Kidney (tissue), 14 donors: ENCODE results near the gene SLC23A3. TPM values are rescaled to one million over a fixed set of nuclear protein-coding genes. Genes with fewer than 3 reads are reported as not detected.

ENCODE experiments used
- DNase-seq, 5 donors: peaks; one replicate each; pipeline ENCODE4 v3.0.0-alpha.2; 2013 to 2020
- FAIRE-seq: peaks from 2 replicates; lab custom pipeline; 2012; peaks lifted over from hg19 to GRCh38; lab: Jason Lieb, UNC
- H3K27ac ChIP-seq, 2 donors: one replicate each; pipeline ENCODE4 v1.7.0; 2013; ENCODE audit warnings: low read depth in 2 of 2, low read length in 2 of 2, inconsistent platforms in 1 of 2
- H3K27me3 ChIP-seq: one replicate; pipeline ENCODE4 v1.7.1; 2013; ENCODE audit warnings: low read length, inconsistent platforms; ENCODE audit not compliant: control insufficient read depth, insufficient read depth
- H3K36me3 ChIP-seq, 3 donors: one replicate each; pipeline versions ENCODE4 v1.7.0 to v1.7.1; 2013; ENCODE audit warnings: low read length in 3 of 3, control low read depth in 1 of 3, inconsistent platforms in 1 of 3; ENCODE audit not compliant: insufficient read depth in 3 of 3, control insufficient read depth in 2 of 3
- H3K4me1 ChIP-seq, 3 donors: one replicate each; pipeline versions ENCODE4 v1.7.0 to v1.7.1; 2013; ENCODE audit warnings: low read length in 3 of 3, inconsistent platforms in 1 of 3, low read depth in 1 of 3; ENCODE audit not compliant: control insufficient read depth in 2 of 3, insufficient read depth in 2 of 3
- H3K4me3 ChIP-seq, 3 donors: one replicate each; pipeline versions ENCODE4 v1.7.0 to v1.8.1; 2013; ENCODE audit warnings: low read length in 3 of 3, control low read depth in 1 of 3, inconsistent platforms in 1 of 3
- H3K9ac ChIP-seq, 3 donors: one replicate each; pipeline versions ENCODE4 v1.7.0 to v1.7.1; 2013; ENCODE audit warnings: low read length in 3 of 3, control low read depth in 1 of 3, inconsistent platforms in 1 of 3
- H3K9me3 ChIP-seq, 3 donors: one replicate each; pipeline versions ENCODE4 v1.7.0 to v1.7.1; 2013; ENCODE audit warnings: low read length in 3 of 3, control low read depth in 1 of 3, inconsistent platforms in 1 of 3; ENCODE audit not compliant: control insufficient read depth in 2 of 3, insufficient read depth in 1 of 3
- intact Hi-C: fragments of 100-400 bp; cut with DNase I; formaldehyde crosslinking; loops from one replicate; pipeline ENCODE4 v1.11.1; 2022
- polyA plus RNA-seq: library from polyadenylated mRNA; stranded (reverse); fragments of 350-450 nt; fragmentation: Illumina TruSeq; extraction: RNeasy Lipid Tissue Mini Kit (QIAGEN cat#74804); gene quantifications from one replicate; pipeline ENCODE4 v1.2.3, GENCODE V29; 2014; ENCODE audit warnings: low read depth, low replicate concordance; ENCODE audit not compliant: insufficient read depth
- total RNA-seq: library from RNA; stranded (reverse); fragmentation: NEBNext Ultra II Directional; extraction: Animal tissue kit (Norgen Biotek cat#: 25700); gene quantifications from one replicate; pipeline ENCODE4 v1.2.1, GENCODE V29; 2021
- TF ChIP-seq, protein P1 (sequence below): IDR thresholded peaks from 3 replicates; pipeline ENCODE4 v1.5.1; 2012; ENCODE audit warnings: mild to moderate bottlenecking, moderate library complexity, borderline replicate concordance; ENCODE audit not compliant: insufficient read depth; ENCODE audit errors: extremely low read depth
- donor health status: control.
- donor health status: control.
- donor health status: control.
- donor health status: control.
- donor health status: control.
- donor health status: DM: yes; HTN: yes; CAD: no.
- donor health status: Normal renal cell carcinoma (clear cell type).

SLC23A3 gene
- total and polyA plus RNA-seq, 2 donors from 2014 or later = 2.8 to 10.9 TPM

DNA sequence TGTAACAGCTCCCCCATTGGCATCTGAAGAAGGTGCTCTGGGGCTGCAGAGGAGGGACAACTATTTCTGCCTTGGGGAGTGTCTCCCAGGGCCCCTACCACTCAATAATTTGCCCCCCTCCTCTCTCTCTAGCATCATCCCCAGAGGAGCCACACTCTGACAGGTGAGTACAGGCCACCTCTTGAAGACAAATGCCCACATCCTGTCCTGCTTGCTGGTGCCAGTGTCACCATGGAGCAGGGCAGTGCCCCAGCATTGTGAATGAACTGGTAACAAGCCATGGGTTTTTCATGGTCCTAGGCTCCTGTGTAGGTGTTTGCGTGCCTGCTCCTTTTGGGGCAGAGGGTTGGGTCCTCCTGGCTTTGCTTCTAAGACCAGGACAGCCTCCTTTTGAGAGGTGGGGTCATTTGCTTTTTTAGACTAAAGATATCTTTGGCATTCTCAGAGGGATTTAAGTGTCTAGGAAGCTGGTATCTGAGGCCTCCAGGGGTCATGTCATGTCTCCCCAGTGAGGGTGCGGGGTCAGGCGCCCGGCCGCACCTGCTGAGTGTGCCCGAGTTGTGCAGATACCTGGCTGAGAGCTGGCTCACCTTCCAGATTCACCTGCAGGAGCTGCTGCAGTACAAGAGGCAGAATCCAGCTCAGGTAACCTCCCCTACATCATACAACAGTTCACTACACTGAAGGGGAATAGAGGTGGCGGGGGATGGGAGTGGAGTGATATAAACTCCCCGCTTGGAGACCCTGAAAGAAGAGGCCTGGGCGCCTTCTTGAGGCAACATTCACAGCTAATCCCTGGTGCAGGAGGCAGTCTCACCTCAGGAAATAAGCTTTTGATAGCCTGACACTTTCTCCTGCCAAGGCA is 10.0 kb upstream of the SLC23A3 start:
- intact Hi-C loops = no loop called here
- H3K4me1 ChIP-seq = peaks cover 5 to 23% (median 20%) of the 10 kb centered on the region in 3 donors
- no peaks in the 10 kb centered on the region for H3K27me3 ChIP-seq
- H3K4me3 ChIP-seq = peak overlapping the region in 1 of 3 donors; percentile 90
- no peaks in the 10 kb centered on the region for H3K9me3 ChIP-seq
- H3K27ac ChIP-seq = no peak overlapping the region
- TF ChIP-seq, protein P1, sequence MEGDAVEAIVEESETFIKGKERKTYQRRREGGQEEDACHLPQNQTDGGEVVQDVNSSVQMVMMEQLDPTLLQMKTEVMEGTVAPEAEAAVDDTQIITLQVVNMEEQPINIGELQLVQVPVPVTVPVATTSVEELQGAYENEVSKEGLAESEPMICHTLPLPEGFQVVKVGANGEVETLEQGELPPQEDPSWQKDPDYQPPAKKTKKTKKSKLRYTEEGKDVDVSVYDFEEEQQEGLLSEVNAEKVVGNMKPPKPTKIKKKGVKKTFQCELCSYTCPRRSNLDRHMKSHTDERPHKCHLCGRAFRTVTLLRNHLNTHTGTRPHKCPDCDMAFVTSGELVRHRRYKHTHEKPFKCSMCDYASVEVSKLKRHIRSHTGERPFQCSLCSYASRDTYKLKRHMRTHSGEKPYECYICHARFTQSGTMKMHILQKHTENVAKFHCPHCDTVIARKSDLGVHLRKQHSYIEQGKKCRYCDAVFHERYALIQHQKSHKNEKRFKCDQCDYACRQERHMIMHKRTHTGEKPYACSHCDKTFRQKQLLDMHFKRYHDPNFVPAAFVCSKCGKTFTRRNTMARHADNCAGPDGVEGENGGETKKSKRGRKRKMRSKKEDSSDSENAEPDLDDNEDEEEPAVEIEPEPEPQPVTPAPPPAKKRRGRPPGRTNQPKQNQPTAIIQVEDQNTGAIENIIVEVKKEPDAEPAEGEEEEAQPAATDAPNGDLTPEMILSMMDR = no peak
- FAIRE-seq = no peak
- no peak for DNase-seq
- H3K36me3 ChIP-seq = peaks cover 11 to 47% (median 40%) of the 10 kb centered on the region in 3 donors
- no peak overlapping the region for H3K9ac ChIP-seq

DNA sequence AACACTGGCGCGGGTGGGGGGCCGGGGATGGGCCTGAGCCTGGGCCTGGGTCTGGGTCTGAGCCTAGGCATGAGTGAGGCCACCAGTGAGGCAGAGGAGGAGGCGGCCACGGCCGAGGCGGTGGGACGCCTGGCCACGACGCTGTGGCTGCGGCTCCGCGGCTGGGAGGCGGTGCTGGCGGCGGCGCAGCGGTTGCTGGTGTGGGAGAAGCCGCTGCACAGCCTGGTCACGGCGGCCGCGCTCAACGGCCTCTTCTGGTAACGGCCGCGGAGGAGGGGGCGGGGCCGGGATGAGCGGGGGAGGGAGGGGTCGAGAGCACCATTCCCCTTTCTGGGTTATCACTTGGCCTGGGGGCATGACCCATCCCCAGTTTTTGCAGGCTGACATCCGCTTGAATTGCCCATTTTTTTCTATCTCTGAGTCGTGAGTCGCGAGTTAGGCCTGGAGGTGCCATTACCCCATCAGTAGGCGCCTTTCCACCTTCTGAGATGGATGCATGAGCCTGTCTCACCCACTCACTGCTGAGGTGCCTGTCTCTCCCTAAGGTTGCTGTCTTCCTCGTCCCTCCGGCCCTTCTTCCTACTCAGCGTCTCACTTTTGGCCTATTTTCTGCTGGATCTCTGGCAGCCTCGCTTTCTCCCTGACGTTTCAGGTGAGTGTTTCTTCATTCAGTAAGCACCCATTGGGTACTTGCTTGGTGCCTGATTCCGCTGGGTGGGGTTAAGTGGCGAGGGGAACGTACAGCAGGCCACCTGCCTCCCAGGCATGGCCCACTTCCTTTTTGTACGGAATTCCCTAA is 8.7 kb upstream of the SLC23A3 start:
- intact Hi-C loops = no loop called here
- TF ChIP-seq, protein P1 = no peak
- Histone ChIP-seq H3K9me3 (no peaks in the 10 kb centered on the region), H3K9ac (peak overlapping the region; percentile 60 to 81 (median 77)), H3K27ac (peak overlapping the region; percentile 85 to 88), H3K27me3 (no peaks in the 10 kb centered on the region), H3K4me3 (peak overlapping the region; percentile 72 to 90 (median 88)), H3K4me1 (peaks cover 5 to 32% (median 31%) of the 10 kb centered on the region in 3 donors), H3K36me3 (peaks cover 12 to 54% (median 43%) of the 10 kb centered on the region in 3 donors)
- DNase-seq = peak in 2 of 5 donors; percentile 62 to 65
- FAIRE-seq = no peak

DNA sequence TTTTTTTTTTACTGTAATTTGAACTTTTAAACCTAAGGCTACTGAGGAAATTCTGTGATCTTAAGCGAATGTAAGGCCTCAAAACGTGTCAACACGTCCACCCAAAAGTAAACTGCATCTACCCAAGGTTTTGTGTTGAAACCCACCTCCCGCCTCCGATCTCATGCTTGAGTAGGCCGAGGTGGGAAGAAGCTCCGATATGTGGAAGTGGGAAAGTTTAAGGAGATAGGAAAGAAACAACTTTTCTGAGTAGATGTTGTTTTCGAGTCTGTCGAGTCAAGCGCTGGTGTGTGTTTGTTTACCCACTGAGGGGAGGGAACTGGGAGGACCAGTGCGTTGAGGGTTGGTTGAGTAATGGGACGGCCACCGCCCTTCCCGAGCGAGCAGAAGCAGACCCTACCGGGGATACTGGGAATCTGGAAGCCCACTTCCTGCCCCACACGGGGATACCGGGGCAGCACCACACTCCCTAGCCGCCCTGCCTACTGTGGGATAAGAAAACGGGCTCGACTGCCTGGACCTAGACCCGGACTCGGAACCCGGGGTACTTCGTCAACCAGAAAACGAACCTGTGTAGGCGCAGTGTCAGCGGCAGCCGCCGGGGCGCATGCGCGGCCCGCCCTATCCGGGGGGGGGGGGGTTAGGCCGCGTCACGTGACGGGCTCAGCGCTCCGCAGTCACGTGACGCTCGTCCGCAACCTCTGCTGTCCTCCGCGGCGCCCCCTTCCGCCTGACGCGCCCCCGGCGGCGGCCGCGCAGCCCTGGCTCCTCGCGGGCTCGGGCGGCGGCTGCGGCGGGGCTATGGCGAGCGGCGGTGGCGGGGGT is 7.9 kb upstream of the SLC23A3 start, which contains the start of gene RETREG2:
Gene RETREG2 (plus strand): TSS at position 724 of the 825 bp plus-strand sequence. CDS start 78 bp downstream, at position 802.
- DNase-seq = peak; percentile 91 to 96 (median 95)
- H3K4me3 ChIP-seq = peak within 1 kb of the TSS; percentile 79 to 95 (median 88)
- H3K9ac ChIP-seq = peak within 1 kb of the TSS; percentile 78 to 98 (median 81)
- H3K4me1 ChIP-seq = peaks cover 5 to 35% (median 27%) of the 10 kb centered on the region in 3 donors
- H3K27ac ChIP-seq = peak within 1 kb of the TSS; percentile 97 to 100
- TF ChIP-seq, protein P1 = peak; percentile 36
- no peaks in the 10 kb centered on the region for H3K27me3 ChIP-seq
- peaks cover 10 to 52% (median 39%) of the 10 kb centered on the region in 3 donors for H3K36me3 ChIP-seq
- intact Hi-C loops = no loop called here
- no peaks in the 10 kb centered on the region for H3K9me3 ChIP-seq
- FAIRE-seq = no peak
